ENCODE measurements around the gene DNAH10.

- TF ChIP-seq CTCF (conservative IDR thresholded peaks at IDR 0.05; ENCODE audit: low read length) (no peak), EZH2phosphoT487 (IDR thresholded peaks at IDR 0.05; ENCODE audit: borderline replicate concordance) (no peak)
Observed at GRCh38 chr12:123726962-123727361, 35.1 kb upstream of the DNAH10 start.

Data from Loucy (cell line).